Measurements from ENCODE around the gene IQCC.

GRCh38 chr1:32163405-32163804 is 42.1 kb upstream of the IQCC start:
- no peak for TF ChIP-seq CTCF (tag by site-specific recombination; IDR thresholded peaks at IDR 0.05)
- TF ChIP-seq ZNF175 (tag by site-specific recombination; IDR thresholded peaks at IDR 0.05) = no peak
- no peak for TF ChIP-seq ZNF707 (tag by site-specific recombination; IDR thresholded peaks at IDR 0.05)
- no peak for TF ChIP-seq ZBTB26 (tag by site-specific recombination; optimal IDR thresholded peaks at IDR 0.05)
- no peak for TF ChIP-seq ZNF274 (IDR thresholded peaks at IDR 0.05; ENCODE audit: low read length)
- TF ChIP-seq ZNF274 (tag by site-specific recombination; IDR thresholded peaks at IDR 0.05; ENCODE audit: borderline replicate concordance) = no peak
- TF ChIP-seq OVOL3 (tag by site-specific recombination; IDR thresholded peaks at IDR 0.05) = no peak
- TF ChIP-seq ZNF513 (tag by site-specific recombination; IDR thresholded peaks at IDR 0.05) = no peak
- TF ChIP-seq, protein P1, sequence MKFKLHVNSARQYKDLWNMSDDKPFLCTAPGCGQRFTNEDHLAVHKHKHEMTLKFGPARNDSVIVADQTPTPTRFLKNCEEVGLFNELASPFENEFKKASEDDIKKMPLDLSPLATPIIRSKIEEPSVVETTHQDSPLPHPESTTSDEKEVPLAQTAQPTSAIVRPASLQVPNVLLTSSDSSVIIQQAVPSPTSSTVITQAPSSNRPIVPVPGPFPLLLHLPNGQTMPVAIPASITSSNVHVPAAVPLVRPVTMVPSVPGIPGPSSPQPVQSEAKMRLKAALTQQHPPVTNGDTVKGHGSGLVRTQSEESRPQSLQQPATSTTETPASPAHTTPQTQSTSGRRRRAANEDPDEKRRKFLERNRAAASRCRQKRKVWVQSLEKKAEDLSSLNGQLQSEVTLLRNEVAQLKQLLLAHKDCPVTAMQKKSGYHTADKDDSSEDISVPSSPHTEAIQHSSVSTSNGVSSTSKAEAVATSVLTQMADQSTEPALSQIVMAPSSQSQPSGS (tag by site-specific recombination; IDR thresholded peaks at IDR 0.05; ENCODE audit: low read depth) = no peak
- no peak for TF ChIP-seq ZNF561 (tag by site-specific recombination; IDR thresholded peaks at IDR 0.05; ENCODE audit: borderline replicate concordance)
- no peak for TF ChIP-seq ZNF777 (tag by site-specific recombination; IDR thresholded peaks at IDR 0.05; ENCODE audit: borderline replicate concordance)
- TF ChIP-seq SETDB1 (IDR thresholded peaks at IDR 0.05; ENCODE audit: insufficient read length, low read length) = no peak
- no peak for TF ChIP-seq ZNF658 (tag by site-specific recombination; IDR thresholded peaks at IDR 0.05)
